Neural cell (in vitro differentiated cells): Measurements from ENCODE around the gene LDB1. TPM values are rescaled to one million over a fixed set of nuclear protein-coding genes. Genes with fewer than 3 reads are reported as not detected.

Experiments used
- H2AFZ ChIP-seq: fragments of 200-600, 300-800 bp; sonication (generic), shearing (Covaris generic); 2 replicates; pipeline ENCODE4 v1.6.0; 2014; ENCODE audit warnings: low read depth, mild to moderate bottlenecking, antibody characterized with exemption, low read length, moderate library complexity
- H3F3A ChIP-seq: fragments of 200-600 bp; shearing (Covaris generic); 2 replicates; pipeline ENCODE4 v1.6.1; 2016; ENCODE audit warnings: mild to moderate bottlenecking, moderate library complexity, mixed read lengths, antibody characterized with exemption, low read length; ENCODE audit not compliant: insufficient read depth, poor library complexity, severe bottlenecking
- H3K27ac ChIP-seq: fragments of 200-600, 300-800 bp; sonication (generic), shearing (Covaris generic); 2 replicates; pipeline ENCODE4 v1.5.1; 2014; ENCODE audit warnings: mild to moderate bottlenecking, low read length, moderate library complexity
- H3K27me3 ChIP-seq: fragments of 300-800, 200-600 bp; sonication (generic), shearing (Covaris generic); 2 replicates; pipeline ENCODE4 v1.6.0; 2014; ENCODE audit warnings: mild to moderate bottlenecking, low read depth, low read length, moderate library complexity; ENCODE audit not compliant: insufficient read depth
- H3K36me3 ChIP-seq: fragments of 300-800, 200-600 bp; sonication (generic), shearing (Covaris generic); 2 replicates; pipeline ENCODE4 v1.5.1; 2014; ENCODE audit warnings: mild to moderate bottlenecking, antibody characterized with exemption, low read length, moderate library complexity; ENCODE audit not compliant: insufficient read depth
- H3K4me2 ChIP-seq: fragments of 300-800, 200-600 bp; sonication (generic), shearing (Covaris generic); 2 replicates; pipeline ENCODE4 v1.6.0; 2014; ENCODE audit warnings: mild to moderate bottlenecking, low read length
- H3K4me3 ChIP-seq: fragments of 300-800, 200-600 bp; sonication (generic), shearing (Covaris generic); 2 replicates; pipeline ENCODE4 v1.5.1; 2014; ENCODE audit warnings: mild to moderate bottlenecking, low read length, moderate library complexity
- H3K79me2 ChIP-seq: fragments of 200-600 bp; shearing (Covaris generic); replicated peaks from 2 replicates; pipeline ENCODE4 v1.6.0; 2014; ENCODE audit warnings: mild to moderate bottlenecking, low read length, moderate library complexity; ENCODE audit not compliant: insufficient read depth
- H3K9ac ChIP-seq: fragments of 300-800, 200-600 bp; sonication (generic), shearing (Covaris generic); 2 replicates; pipeline ENCODE4 v1.6.1; 2016; ENCODE audit warnings: mild to moderate bottlenecking, low read length, mixed read lengths
- H3K9me2 ChIP-seq: fragments of 200-600 bp; shearing (Covaris generic); 2 replicates; pipeline ENCODE4 v1.6.1; 2016; ENCODE audit warnings: mild to moderate bottlenecking, low read length, mixed read lengths; ENCODE audit not compliant: insufficient read depth
- H3K9me3 ChIP-seq: fragments of 200-600, 300-800 bp; sonication (generic), shearing (Covaris generic); 2 replicates; pipeline ENCODE4 v1.6.1; 2016; ENCODE audit warnings: mild to moderate bottlenecking, mixed run types, low read length, moderate library complexity, mixed read lengths
- H4K20me1 ChIP-seq: fragments of 200-600 bp; shearing (Covaris generic); 2 replicates; pipeline ENCODE4 v1.6.1; 2016; ENCODE audit warnings: mild to moderate bottlenecking, mixed run types; ENCODE audit not compliant: insufficient read depth
- EP300 ChIP-seq: fragments of 450-650 bp; conservative IDR thresholded peaks from 2 replicates; pipeline ENCODE4 v1.6.1; 2014; ENCODE audit warnings: antibody characterized with exemption, mild to moderate bottlenecking, moderate library complexity; ENCODE audit not compliant: poor library complexity, severe bottlenecking
- EZH2 ChIP-seq: fragments of 200-600, 300-800 bp; shearing (Covaris generic), sonication (generic); IDR thresholded peaks from 2 replicates; pipeline ENCODE4 v1.6.1; 2014; ENCODE audit warnings: antibody characterized with exemption, low read length, borderline replicate concordance, mild to moderate bottlenecking; ENCODE audit not compliant: insufficient read depth, poor library complexity, severe bottlenecking
- MXI1 ChIP-seq: fragments of 450-650 bp; conservative IDR thresholded peaks from 2 replicates; pipeline ENCODE4 v1.6.1; 2014; ENCODE audit warnings: antibody characterized with exemption, mild to moderate bottlenecking; ENCODE audit not compliant: poor library complexity, severe bottlenecking
- POLR2AphosphoS5 ChIP-seq: IDR thresholded peaks from 2 replicates; pipeline ENCODE4 v1.6.1; 2012
- RAD21 ChIP-seq: fragments of 450-650 bp; conservative IDR thresholded peaks from 2 replicates; pipeline ENCODE4 v1.6.1; 2014; ENCODE audit warnings: antibody characterized with exemption, mild to moderate bottlenecking, moderate library complexity
- SMC3 ChIP-seq: fragments of 450-650 bp; conservative IDR thresholded peaks from 2 replicates; pipeline ENCODE4 v1.6.1; 2014; ENCODE audit warnings: antibody characterized with exemption, mild to moderate bottlenecking, moderate library complexity; ENCODE audit not compliant: poor library complexity
- TAF1 ChIP-seq: IDR thresholded peaks from 2 replicates; pipeline ENCODE4 v1.6.1; 2012; ENCODE audit warnings: low read depth
- polyA plus RNA-seq: library from polyadenylated mRNA; depleted of rRNA; stranded (reverse); fragments of >200 nt; gene quantifications from 2 replicates; pipeline ENCODE4 v1.2.3, GENCODE V29; 2014
- TF ChIP-seq, protein P1 (sequence below): IDR thresholded peaks from 2 replicates; pipeline ENCODE4 v1.6.1; 2012; ENCODE audit warnings: borderline replicate concordance

LDB1 gene
- polyA plus RNA-seq, 1 donor from 2014 or later: 107 TPM

- H3K36me3 ChIP-seq: no peaks in the 10 kb centered on the region
- H3K4me3 ChIP-seq: no peak overlapping the region
- no peak overlapping the region for H2AFZ ChIP-seq
- no peak overlapping the region for H3K9ac ChIP-seq
- peaks cover 9% of the 10 kb centered on the region for H3K79me2 ChIP-seq
- H3K4me2 ChIP-seq: no peak overlapping the region
- no peaks in the 10 kb centered on the region for H3F3A ChIP-seq
- no peaks in the 10 kb centered on the region for H3K9me2 ChIP-seq
- H3K27me3 ChIP-seq: no peaks in the 10 kb centered on the region
- H4K20me1 ChIP-seq: no peaks in the 10 kb centered on the region
- H3K27ac ChIP-seq: no peak overlapping the region
- TF ChIP-seq EZH2: no peak
- TF ChIP-seq TAF1: no peak
- H3K9me3 ChIP-seq: no peaks in the 10 kb centered on the region
These were observed 20.9 kb upstream of the LDB1 start for GRCh38 chr10:102140913-102141540.

- no peak overlapping the region for H3K4me2 ChIP-seq
- H2AFZ ChIP-seq: no peak overlapping the region
- H3K9ac ChIP-seq: no peak overlapping the region
- H3K36me3 ChIP-seq: no peaks in the 10 kb centered on the region
- H3K9me2 ChIP-seq: no peaks in the 10 kb centered on the region
- no peak overlapping the region for H3K27ac ChIP-seq
- no peaks in the 10 kb centered on the region for H3F3A ChIP-seq
- no peak for TF ChIP-seq POLR2AphosphoS5
- H3K4me3 ChIP-seq: no peak overlapping the region
- H3K9me3 ChIP-seq: no peaks in the 10 kb centered on the region
- H3K79me2 ChIP-seq: peaks cover 16% of the 10 kb centered on the region
- no peaks in the 10 kb centered on the region for H3K27me3 ChIP-seq
- no peaks in the 10 kb centered on the region for H4K20me1 ChIP-seq
These were observed 20.1 kb upstream of the LDB1 start for GRCh38 chr10:102140218-102140617.

GRCh38 chr10:102139281-102140110 is 19.3 kb upstream of the LDB1 start:
- Histone ChIP-seq H3K9ac (no peak overlapping the region), H3K4me2 (no peak overlapping the region), H3F3A (no peaks in the 10 kb centered on the region), H2AFZ (no peak overlapping the region), H3K4me3 (no peak overlapping the region), H3K27ac (no peak overlapping the region), H3K9me2 (no peaks in the 10 kb centered on the region), H3K79me2 (peaks cover 23% of the 10 kb centered on the region), H4K20me1 (no peaks in the 10 kb centered on the region), H3K27me3 (no peaks in the 10 kb centered on the region), H3K9me3 (no peaks in the 10 kb centered on the region), H3K36me3 (no peaks in the 10 kb centered on the region)
- no peak for TF ChIP-seq POLR2AphosphoS5
- no peak for TF ChIP-seq TAF1
- no peak for TF ChIP-seq EP300
- no peak for TF ChIP-seq RAD21
- TF ChIP-seq SMC3: no peak
- TF ChIP-seq MXI1: no peak
- no peak for TF ChIP-seq EZH2
- TF ChIP-seq, protein P1, sequence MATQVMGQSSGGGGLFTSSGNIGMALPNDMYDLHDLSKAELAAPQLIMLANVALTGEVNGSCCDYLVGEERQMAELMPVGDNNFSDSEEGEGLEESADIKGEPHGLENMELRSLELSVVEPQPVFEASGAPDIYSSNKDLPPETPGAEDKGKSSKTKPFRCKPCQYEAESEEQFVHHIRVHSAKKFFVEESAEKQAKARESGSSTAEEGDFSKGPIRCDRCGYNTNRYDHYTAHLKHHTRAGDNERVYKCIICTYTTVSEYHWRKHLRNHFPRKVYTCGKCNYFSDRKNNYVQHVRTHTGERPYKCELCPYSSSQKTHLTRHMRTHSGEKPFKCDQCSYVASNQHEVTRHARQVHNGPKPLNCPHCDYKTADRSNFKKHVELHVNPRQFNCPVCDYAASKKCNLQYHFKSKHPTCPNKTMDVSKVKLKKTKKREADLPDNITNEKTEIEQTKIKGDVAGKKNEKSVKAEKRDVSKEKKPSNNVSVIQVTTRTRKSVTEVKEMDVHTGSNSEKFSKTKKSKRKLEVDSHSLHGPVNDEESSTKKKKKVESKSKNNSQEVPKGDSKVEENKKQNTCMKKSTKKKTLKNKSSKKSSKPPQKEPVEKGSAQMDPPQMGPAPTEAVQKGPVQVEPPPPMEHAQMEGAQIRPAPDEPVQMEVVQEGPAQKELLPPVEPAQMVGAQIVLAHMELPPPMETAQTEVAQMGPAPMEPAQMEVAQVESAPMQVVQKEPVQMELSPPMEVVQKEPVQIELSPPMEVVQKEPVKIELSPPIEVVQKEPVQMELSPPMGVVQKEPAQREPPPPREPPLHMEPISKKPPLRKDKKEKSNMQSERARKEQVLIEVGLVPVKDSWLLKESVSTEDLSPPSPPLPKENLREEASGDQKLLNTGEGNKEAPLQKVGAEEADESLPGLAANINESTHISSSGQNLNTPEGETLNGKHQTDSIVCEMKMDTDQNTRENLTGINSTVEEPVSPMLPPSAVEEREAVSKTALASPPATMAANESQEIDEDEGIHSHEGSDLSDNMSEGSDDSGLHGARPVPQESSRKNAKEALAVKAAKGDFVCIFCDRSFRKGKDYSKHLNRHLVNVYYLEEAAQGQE: no peak
